Activated naive CD4-positive, alpha-beta T cell treated with anti-CD3 and anti-CD28 coated beads for 36 hours (primary cell): ENCODE measurements around the gene RSU1. TPM values are rescaled to one million over a fixed set of nuclear protein-coding genes. Genes with fewer than 3 reads are reported as not detected.
A peak's percentile ranks its signal among the peaks of the same experiment; 100 is the strongest.

Source experiments
- CTCF ChIA-PET: fragments of 350-600 bp; sonication (Branson Sonifier 250); formaldehyde crosslinking; loops from one replicate; lab custom pipeline; 2021; ENCODE audit warnings: antibody characterized with exemption; lab: Charles Lee
- DNase-seq: peaks from one replicate; pipeline ENCODE4 v3.0.0-alpha.2; 2020
- H3K27ac Mint-ChIP-seq: one replicate; pipeline ENCODE4 v1.8.0; 2021; ENCODE audit warnings: mild to moderate bottlenecking, mixed read lengths
- H3K27me3 Mint-ChIP-seq: one replicate; pipeline ENCODE4 v1.8.0; 2021; ENCODE audit warnings: low read depth, mixed read lengths
- H3K36me3 Mint-ChIP-seq: one replicate; pipeline ENCODE4 v1.8.0; 2021; ENCODE audit warnings: low read depth, mixed read lengths
- H3K4me1 Mint-ChIP-seq: one replicate; pipeline ENCODE4 v1.8.0; 2021; ENCODE audit warnings: low read depth, mixed read lengths
- H3K4me3 Mint-ChIP-seq: one replicate; pipeline ENCODE4 v1.8.0; 2021; ENCODE audit warnings: mild to moderate bottlenecking, moderate library complexity, mixed read lengths
- H3K9me3 Mint-ChIP-seq: one replicate; pipeline ENCODE4 v1.8.0; 2021; ENCODE audit warnings: mixed read lengths
- intact Hi-C: fragments of 100-400 bp; cut with micrococcal nuclease; formaldehyde crosslinking; loops from one replicate; pipeline ENCODE4 v1.15.1; 2023
- total RNA-seq, 2 experiments: library from RNA; stranded (reverse); gene quantifications; one replicate each; pipeline ENCODE4 v1.2.3, GENCODE V29; 2021

Gene RSU1
- total RNA-seq, 2 experiments from 2014 or later: 43.4 to 45.1 TPM

DNA sequence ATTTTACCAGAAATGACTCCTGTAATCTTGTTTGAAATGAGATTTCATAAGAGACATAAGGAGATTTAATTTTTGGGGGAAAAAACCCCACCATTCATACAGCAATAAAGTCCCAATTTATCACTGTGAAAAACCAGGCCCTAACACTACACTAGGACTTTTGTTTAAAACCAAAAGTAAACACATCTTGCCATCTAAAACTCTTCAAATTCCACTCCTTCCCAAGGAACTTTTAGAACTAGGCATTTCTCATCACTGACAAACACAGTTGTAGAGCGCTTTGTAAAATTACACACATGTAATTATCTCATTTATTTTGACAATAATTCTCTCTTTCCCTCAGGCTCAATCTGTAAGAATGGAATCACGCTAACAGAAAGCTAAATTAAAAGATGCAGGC lies 167.5 kb downstream of the RSU1 start:
- peaks cover 3% of the 10 kb centered on the region for H3K36me3 Mint-ChIP-seq
- H3K9me3 Mint-ChIP-seq: no peaks in the 10 kb centered on the region
- H3K4me3 Mint-ChIP-seq: no peak overlapping the region
- peaks cover 13% of the 10 kb centered on the region for H3K4me1 Mint-ChIP-seq
- H3K27ac Mint-ChIP-seq: no peak overlapping the region
- no peaks in the 10 kb centered on the region for H3K27me3 Mint-ChIP-seq
- no peak for DNase-seq
- CTCF ChIA-PET: interaction anchor here (0.7 kb wide), 1 partner anchor 114 kb away, joined by 3 read pairs; no protein-coding TSS in a partner anchor
- intact Hi-C loops: no loop called here

DNA sequence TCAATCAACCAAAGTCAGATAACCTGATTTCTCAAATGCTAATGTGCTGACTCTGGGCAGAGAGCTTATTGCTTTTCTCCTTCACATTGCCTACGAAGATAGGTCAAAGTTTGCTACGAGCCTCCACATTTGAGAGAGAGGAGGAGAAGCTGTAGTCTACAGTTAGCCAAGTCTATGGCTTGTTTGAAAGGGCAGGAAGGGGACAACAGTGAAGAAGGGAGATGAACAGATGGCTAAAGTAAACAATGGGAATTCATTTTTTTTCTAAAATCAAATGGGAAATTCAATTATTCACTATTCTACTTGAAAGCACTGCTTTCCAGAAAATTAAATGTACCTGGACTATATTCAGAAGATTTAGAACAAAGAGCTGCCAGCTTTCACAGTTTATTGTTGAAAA lies 168.9 kb downstream of the RSU1 start:
- Mint-ChIP-seq H3K27ac (no peak overlapping the region), H3K4me3 (no peak overlapping the region), H3K27me3 (no peaks in the 10 kb centered on the region), H3K9me3 (no peaks in the 10 kb centered on the region), H3K36me3 (peaks cover 3% of the 10 kb centered on the region), H3K4me1 (peaks cover 13% of the 10 kb centered on the region)
- DNase-seq: no peak
- intact Hi-C loops: no loop called here
- CTCF ChIA-PET: no interaction called here

DNA sequence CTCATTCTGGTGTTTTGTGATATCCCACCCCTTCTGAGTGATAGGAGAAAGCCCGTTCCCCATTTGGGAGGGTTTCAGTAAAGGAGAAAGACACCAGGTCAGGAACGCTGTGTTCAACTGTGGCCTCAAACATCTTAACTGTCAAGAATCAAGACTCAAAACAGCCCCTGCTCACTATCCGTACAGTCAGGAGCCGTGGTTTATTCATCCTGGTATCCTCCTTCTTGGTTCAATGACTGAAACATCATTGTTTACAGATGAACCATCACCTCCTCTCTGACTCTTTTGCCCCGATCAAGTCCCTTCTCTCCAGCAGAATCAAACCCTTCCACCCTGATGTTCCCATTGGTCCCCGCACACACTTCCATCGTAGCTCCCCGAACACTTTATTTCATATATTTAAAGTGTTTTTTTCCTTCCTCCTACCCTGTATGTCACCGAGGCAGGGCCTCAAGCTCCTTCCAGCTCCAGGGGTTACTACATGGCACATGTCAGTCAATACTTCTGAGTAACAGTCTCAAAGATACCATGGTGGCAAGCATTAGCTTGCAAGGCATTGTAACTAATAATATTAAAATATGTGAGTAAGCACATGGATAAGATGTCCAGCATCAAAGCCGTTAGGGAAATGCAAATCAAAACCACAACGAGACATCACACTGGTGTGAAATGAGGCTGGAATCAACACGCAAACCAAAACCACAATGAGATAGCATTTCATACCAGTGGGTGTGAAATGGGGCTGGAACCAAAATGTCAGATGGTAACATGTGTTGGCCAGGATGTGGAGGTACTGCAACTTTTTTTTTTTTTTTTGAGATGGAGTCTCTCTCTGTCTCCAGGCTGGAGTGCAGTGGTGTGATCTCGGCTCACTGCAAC lies 170.8 kb downstream of the RSU1 start:
- intact Hi-C loops: no loop called here
- peak; percentile 10 for DNase-seq
- H3K4me3 Mint-ChIP-seq: no peak overlapping the region
- no peaks in the 10 kb centered on the region for H3K9me3 Mint-ChIP-seq
- CTCF ChIA-PET: no interaction called here
- peaks cover 3% of the 10 kb centered on the region for H3K36me3 Mint-ChIP-seq
- H3K4me1 Mint-ChIP-seq: peaks cover 2% of the 10 kb centered on the region
- H3K27ac Mint-ChIP-seq: no peak overlapping the region
- H3K27me3 Mint-ChIP-seq: no peaks in the 10 kb centered on the region

DNA sequence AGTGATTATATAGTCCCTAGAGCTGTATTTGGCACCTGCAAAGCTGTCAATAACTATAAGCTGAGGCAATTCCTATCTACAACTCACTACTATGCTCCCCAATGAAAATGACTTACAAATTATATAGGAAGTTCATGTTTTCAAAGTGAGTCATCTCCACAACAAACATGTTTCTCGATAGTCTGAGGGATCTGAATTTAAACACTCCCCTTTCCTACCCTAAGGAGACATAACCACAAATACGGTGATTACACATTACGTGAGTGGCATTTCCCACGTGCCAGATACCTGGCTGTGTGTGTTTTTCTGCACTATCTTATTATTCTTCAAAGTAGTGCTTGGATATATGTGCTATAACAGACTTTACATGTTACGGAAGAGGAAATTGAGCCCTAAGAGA lies 173.1 kb downstream of the RSU1 start:
- peaks cover 2% of the 10 kb centered on the region for H3K4me1 Mint-ChIP-seq
- peaks cover 3% of the 10 kb centered on the region for H3K36me3 Mint-ChIP-seq
- intact Hi-C loops: no loop called here
- CTCF ChIA-PET: no interaction called here
- no peaks in the 10 kb centered on the region for H3K27me3 Mint-ChIP-seq
- no peak overlapping the region for H3K27ac Mint-ChIP-seq
- no peaks in the 10 kb centered on the region for H3K9me3 Mint-ChIP-seq
- no peak for DNase-seq
- no peak overlapping the region for H3K4me3 Mint-ChIP-seq

DNA sequence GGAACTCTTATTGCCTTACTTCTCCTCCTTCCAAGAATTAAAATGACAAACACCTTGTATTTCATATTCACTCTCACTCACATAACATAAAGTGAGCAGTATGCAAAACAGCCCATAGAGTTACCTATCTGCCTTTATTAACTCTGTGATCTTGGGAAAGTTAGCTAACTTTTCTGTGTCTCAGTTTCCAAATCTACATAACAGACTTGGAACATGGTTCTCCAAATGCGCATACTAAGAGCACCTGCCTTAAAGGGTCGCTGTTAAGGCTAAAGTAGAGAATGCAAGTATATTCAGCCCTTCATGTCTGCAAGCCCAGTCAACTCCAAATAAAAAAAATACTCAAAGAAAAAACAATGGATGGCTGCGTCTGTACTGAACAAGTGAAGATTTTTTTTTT lies 173.7 kb downstream of the RSU1 start:
- CTCF ChIA-PET: no interaction called here
- no peaks in the 10 kb centered on the region for H3K9me3 Mint-ChIP-seq
- H3K27ac Mint-ChIP-seq: no peak overlapping the region
- intact Hi-C loops: no loop called here
- peaks cover 2% of the 10 kb centered on the region for H3K4me1 Mint-ChIP-seq
- H3K4me3 Mint-ChIP-seq: no peak overlapping the region
- H3K36me3 Mint-ChIP-seq: peaks cover 6% of the 10 kb centered on the region
- H3K27me3 Mint-ChIP-seq: no peaks in the 10 kb centered on the region
- no peak for DNase-seq

DNA sequence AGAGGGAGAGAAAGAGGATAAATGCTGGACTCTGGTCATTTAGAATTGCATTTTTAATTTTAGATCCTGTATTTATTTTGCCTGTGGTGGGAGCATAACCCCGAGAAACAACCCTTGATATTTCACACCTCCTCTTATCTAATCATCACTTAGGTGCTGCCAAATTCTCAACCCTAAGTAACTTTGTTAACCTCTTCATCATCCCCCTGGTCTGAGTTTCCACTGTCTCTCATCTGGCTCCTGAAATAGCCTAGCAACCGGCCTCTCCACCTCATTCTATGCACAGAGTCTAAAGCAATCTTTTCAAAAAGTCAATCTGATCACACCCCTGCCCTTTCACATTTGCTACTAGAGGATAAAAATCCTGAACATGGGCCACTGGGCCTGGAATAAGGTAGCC lies 177.1 kb downstream of the RSU1 start:
- Mint-ChIP-seq H3K36me3 (peaks cover 8% of the 10 kb centered on the region), H3K4me3 (no peak overlapping the region), H3K4me1 (peaks cover 2% of the 10 kb centered on the region), H3K27me3 (no peaks in the 10 kb centered on the region), H3K9me3 (no peaks in the 10 kb centered on the region), H3K27ac (no peak overlapping the region)
- CTCF ChIA-PET: no interaction called here
- intact Hi-C loops: no loop called here
- no peak for DNase-seq

- Mint-ChIP-seq H3K4me1 (peaks cover 2% of the 10 kb centered on the region), H3K27me3 (no peaks in the 10 kb centered on the region), H3K4me3 (no peak overlapping the region), H3K36me3 (peaks cover 8% of the 10 kb centered on the region), H3K27ac (no peak overlapping the region), H3K9me3 (no peaks in the 10 kb centered on the region)
- intact Hi-C loops: no loop called here
- no peak for DNase-seq
- CTCF ChIA-PET: no interaction called here
Observed at GRCh38 chr10:16639471-16639870, 177.8 kb downstream of the RSU1 start.

DNA sequence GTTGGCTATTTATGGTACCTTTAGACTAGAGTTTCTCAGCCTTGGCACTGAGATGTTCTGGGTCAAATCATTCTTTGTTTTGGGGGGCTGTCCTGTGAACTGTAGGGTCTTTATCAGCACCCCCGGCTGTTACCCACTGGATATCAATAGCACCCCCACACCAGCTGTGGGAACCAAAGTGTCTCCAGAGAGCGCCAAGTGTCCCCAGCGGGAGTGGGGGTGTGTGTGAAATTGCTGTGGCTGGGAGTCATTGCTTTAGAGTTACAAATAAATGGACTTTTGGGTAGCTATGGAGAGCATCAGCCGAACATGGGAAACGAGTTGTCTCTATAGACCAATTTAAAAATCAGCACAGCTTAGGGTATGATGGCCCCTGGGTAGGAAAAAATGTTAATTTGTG lies 184.2 kb downstream of the RSU1 start:
- no peak overlapping the region for H3K27ac Mint-ChIP-seq
- H3K27me3 Mint-ChIP-seq: no peaks in the 10 kb centered on the region
- H3K4me1 Mint-ChIP-seq: no peaks in the 10 kb centered on the region
- peaks cover 10% of the 10 kb centered on the region for H3K36me3 Mint-ChIP-seq
- intact Hi-C loops: no loop called here
- no peak overlapping the region for H3K4me3 Mint-ChIP-seq
- no peak for DNase-seq
- CTCF ChIA-PET: interaction anchor here (0.6 kb wide), 1 partner anchor 9 kb away, joined by 3 read pairs; no protein-coding TSS in a partner anchor
- H3K9me3 Mint-ChIP-seq: no peaks in the 10 kb centered on the region

DNA sequence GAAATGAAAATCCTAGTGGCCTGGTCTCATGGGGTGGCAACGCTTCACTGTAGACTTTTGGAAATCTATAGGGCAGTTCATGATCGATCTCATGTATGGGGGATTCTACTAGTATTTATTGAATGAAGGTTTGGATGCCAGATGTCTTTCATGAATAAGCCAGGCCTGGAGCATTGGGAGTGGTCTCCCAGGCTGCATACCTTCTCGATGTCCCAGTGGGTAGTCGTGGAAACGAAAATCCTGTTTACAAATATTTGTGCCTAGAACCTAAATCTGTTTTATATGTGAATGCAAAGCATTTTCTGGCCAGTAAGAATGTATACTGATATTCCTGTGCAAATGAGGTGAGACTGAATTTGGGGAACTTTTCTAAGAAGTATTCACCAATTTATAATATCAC lies 190.5 kb downstream of the RSU1 start:
- intact Hi-C loops: no loop called here
- DNase-seq: no peak
- CTCF ChIA-PET: no interaction called here
- Mint-ChIP-seq H3K4me3 (no peak overlapping the region), H3K36me3 (peaks cover 43% of the 10 kb centered on the region), H3K27me3 (no peaks in the 10 kb centered on the region), H3K4me1 (no peaks in the 10 kb centered on the region), H3K27ac (no peak overlapping the region), H3K9me3 (peaks cover 11% of the 10 kb centered on the region)

DNA sequence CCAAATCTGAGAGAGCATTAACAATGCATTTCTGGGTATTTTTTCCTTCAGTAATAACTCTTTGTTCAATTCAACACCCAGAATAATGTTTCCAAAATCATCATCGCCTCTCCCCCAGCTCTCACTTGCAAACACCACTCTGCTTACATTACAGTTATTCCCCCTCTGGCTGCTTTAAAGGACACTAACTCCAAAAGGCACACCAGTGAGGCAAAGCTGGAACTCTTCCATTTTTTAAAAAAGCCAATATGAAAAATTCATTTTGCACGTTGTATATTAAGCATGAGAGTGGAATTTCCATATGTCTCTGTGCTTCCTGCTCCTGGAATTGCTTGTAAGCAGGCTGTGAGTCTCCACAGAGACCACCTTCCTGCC lies 204.3 kb downstream of the RSU1 start:
- Mint-ChIP-seq H3K36me3 (peaks cover 29% of the 10 kb centered on the region), H3K4me3 (no peak overlapping the region), H3K27ac (no peak overlapping the region), H3K27me3 (no peaks in the 10 kb centered on the region), H3K9me3 (peaks cover 27% of the 10 kb centered on the region), H3K4me1 (no peaks in the 10 kb centered on the region)
- CTCF ChIA-PET: no interaction called here
- DNase-seq: no peak
- intact Hi-C loops: no loop called here

DNA sequence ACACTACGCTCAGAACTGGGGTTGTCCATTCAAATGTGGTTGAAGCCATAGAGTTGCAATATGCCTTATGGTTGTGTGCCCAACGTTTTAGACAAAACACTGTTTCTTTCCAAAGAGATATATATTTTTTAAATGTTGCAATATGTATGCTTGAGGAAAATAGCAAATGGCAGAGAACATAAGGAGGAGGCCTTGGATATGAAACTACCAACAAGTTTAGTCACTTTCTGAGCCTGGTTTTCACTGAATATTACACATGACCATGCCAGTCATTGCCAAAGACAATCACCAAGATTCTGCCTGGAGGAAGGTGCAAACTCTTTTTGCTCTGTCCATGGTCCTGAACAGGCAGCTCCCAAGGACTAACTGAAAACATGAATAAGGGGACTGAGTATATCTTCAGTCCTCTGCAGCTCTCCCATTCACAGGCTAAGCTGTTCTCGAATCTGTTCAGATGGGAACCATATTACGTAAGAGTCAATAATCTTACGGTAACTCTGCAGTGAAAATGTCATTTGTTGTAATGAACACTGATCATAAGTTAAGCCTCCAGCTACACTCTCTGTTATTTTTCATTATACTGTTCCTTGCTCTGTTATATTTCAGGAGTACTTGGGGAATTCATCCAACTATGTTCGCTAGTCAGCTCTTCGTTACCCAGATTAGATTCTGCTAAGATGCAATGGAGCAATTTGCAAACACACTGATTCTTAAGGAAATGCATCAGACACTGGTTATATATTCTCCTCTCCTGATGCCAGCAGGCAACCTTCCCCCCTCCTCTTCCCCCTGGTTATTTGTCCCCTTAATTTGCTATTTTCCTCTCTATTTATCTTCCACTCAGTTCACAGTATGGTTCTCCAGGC lies 204.9 kb downstream of the RSU1 start:
- intact Hi-C loops: no loop called here
- no peaks in the 10 kb centered on the region for H3K27me3 Mint-ChIP-seq
- H3K4me3 Mint-ChIP-seq: no peak overlapping the region
- CTCF ChIA-PET: no interaction called here
- peaks cover 32% of the 10 kb centered on the region for H3K36me3 Mint-ChIP-seq
- H3K4me1 Mint-ChIP-seq: no peaks in the 10 kb centered on the region
- DNase-seq: peak; percentile 49
- peaks cover 20% of the 10 kb centered on the region for H3K9me3 Mint-ChIP-seq
- H3K27ac Mint-ChIP-seq: no peak overlapping the region

DNA sequence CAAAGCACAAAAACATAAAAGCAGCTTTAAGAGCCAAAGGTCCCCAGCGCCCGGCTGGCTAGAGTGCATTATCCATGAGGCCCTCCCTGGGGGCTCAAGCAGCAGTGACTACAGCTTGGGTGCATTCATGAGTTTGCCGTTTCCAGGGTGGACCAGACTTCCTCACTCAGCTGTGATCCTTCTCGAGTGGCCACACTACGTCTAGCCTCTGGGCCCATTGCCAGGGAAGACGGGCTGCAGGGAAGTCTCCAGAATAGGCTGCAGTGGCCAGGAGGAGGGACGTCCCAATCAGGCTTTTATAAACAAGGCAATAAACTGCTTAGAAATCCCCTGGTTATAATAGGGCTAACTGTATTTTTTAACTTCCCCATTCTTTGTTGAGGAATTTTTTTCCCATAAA lies 206.2 kb downstream of the RSU1 start:
- Mint-ChIP-seq H3K4me3 (no peak overlapping the region), H3K36me3 (peaks cover 30% of the 10 kb centered on the region), H3K9me3 (peaks cover 9% of the 10 kb centered on the region), H3K27me3 (no peaks in the 10 kb centered on the region), H3K27ac (no peak overlapping the region), H3K4me1 (no peaks in the 10 kb centered on the region)
- CTCF ChIA-PET: no interaction called here
- intact Hi-C loops: no loop called here
- DNase-seq: no peak
